GM19397 (cell line): ENCODE data around the gene IDH1.
"Not testable (repeated sequence)": the region's sequence is repeated elsewhere in the genome, so short reads cannot be mapped to it uniquely, and the experiment has no call there.

Experiments used
- ATAC-seq: cut with Tn5 transposase; IDR thresholded peaks from one replicate; pipeline ENCODE4 v1.9.1; 2021; ENCODE audit warnings: mild to moderate bottlenecking, moderate library complexity; ENCODE audit not compliant: unreplicated experiment

The IDH1 gene

DNA sequence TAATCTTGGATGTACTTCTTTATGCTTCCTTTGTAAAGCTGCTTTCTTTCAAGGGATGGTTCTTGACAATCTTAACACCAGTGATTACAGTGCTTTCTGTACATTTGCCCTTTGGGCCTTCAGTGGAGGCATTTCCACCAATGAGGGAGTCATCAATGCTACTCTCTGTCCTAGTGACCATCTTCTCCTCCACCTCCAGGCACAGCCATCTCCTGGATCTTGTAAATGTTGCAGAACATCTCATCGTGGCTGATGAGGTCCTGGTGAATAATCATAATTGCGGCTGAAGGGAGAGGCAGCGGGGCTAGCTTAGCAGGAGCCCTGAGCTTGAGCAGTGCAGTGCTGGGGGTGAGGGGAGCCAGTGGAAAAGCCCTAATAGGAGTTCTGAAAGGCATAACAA lies 32.5 kb downstream of the IDH1 start:
- no peak for ATAC-seq

DNA sequence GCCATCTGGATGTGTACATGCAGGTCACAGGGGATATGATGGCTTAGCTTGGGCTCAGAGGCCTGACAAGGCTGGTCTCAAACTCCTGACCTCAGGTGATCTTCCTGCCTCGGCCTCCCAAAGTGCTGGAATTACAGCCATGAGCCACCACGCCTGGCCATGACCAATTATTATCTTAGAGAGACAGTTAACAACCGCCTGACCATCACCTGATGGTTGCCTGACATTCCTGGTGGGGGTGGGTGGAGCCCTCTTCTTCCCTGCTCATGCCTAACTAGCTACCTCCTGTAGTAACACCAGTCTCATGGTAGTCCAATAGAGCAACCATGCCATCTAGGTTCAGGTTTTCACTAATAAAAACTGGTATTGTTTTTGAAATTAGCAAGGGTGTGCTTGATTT lies 33.0 kb downstream of the IDH1 start:
- ATAC-seq = not testable (repeated sequence)

DNA sequence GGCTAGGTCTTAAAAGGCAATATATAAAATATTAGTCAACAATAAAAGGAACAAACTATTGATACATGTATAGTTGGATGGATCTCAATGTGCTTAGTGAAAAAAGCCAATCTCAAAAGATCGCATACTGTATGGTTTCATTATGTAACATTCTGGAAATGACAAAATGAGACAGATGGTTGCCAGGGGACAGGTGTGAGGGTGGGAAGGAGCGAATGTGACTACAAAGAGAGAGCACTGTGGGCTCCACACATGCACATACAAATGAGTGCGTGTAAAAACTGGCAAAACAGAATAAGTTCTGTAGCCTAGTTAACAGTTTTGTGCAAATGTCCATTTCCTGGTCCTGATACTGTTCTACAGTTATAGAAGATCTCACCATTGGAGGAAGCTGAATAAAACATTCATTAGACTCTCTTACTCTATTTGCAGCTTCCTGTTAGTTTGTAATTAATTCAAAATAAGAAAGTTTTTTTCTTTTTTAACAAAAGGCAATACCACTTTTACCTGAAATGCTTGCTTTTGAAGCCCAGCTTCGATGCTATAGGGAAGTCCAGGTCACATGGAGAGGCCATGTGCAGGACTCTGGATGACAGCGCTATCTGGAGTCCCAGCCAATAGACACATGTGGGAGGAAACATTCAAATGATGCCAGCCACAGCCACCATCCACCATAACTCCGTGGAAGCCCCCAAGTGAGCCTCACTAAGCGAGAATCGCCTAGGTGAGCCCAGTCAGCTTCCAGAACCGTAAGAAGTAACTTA lies 44.0 kb downstream of the IDH1 start:
- ATAC-seq = no peak

DNA sequence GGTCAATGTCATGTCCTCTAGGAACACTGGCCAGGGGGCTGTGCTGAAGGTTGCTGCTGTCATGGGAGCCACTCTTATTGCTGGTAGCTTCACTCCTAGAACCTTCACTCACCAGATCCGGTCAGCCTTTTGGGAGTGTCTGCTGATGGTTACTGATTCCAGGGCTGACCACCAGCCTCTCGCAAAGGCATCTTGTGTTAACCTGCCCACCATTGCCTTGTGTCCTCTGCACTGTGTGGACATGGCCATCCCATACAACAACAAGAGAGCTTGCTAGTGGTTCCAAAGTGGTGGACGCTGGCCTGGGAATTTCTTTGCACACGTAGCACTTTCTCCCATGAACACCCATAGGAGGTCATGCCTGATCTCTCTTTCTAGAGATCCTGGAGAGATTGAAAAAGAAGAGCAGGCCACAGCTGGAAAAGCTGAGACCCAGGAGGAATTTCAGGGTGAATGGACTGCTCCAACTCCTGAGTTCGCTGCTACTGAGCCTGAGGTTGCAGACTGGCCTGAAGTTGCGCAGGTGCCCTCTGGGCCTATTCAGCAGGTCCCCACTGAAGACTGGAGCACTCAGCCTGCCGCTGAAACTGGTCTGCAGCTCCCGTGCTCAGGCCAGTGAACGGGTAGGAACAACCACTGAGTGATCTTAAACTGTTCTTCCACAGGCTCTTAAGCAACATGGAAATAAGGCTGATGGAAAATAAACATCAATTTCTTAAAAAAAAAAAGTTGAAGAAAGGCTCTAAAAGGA lies 46.4 kb downstream of the IDH1 start:
- ATAC-seq = no peak

DNA sequence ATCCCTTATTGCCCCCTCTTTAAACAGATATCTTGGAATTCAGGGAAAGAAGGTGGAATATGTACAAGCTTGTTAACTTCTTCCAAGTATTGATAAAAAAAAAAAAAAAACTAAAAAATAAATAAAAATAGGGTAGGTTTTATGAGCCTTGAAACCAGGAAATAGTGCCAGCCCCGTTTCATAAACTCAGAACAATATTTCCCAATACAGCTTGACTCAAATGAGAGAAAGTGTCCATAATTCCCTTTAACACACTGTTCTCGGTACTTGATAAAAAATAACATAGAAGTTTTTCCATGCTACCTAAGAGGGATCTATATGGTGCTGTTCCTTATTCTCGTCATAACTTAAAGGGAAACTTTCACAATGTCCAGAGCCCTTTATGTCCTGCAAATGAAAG lies 47.1 kb downstream of the IDH1 start:
- no peak for ATAC-seq

DNA sequence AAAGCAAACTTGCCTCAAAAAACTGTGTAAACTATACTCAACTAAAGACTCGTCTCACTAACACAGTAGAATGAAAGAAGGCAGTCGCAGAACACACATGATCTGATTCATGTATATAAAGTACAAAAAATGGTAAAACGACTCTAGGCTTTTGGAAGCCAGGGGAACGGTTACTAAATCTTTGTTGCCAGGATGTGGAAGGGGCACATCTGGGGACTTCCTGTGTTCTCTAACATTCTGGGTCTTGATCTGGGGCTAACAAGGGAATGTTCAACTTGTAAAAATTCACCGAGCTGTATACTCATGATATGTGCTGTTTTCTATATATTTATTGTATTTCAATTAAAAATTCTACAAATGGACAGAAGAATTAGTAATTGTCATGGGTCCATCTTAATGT lies 50.7 kb downstream of the IDH1 start:
- no peak for ATAC-seq

DNA sequence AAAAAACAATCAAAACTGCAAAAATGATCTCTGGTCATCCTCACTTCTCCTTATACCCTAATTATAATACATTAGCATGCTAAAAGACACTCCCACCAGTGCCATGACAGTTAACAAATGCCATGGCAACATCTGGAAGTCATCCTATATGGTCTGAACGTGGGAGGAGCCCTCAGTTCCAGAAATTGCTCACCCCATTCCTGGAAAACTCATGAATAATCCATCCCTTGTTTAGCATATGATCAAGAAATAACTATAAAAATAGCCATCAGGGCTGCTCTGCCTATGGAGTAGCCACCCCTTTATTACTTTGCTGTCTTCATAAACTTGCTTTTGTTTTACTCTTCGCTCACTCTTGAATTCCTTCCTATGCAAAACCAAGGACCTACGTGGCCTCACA lies 59.3 kb downstream of the IDH1 start:
- ATAC-seq = no peak

DNA sequence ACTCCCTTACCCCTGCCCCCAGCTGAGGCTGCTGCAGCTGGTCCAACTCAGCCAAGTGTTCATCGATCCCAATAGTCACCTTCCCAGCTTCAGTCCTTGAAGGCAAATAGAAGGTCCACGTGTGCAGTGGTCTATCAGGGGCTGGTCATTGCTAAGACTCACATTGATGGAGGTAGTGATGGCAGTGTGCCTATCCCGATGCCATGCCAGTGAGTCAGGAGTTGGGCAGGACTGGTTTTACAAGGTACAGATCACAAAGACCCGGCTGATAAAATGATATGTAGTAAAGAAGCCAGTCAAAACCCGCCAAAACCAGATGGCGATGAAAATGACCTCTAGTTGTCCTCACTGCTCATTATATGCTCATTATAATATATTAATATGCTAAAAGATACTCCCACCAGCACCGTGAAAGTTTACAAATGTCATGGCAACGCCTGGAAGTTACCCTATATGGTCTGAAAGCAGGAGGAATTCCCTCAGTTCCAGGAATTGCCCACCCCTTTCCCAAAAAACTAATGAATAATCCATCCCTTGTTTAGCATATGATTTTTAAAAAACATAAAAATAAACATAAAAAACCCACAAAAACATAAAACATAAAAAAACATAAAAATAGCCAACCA lies 62.1 kb downstream of the IDH1 start:
- no peak for ATAC-seq

DNA sequence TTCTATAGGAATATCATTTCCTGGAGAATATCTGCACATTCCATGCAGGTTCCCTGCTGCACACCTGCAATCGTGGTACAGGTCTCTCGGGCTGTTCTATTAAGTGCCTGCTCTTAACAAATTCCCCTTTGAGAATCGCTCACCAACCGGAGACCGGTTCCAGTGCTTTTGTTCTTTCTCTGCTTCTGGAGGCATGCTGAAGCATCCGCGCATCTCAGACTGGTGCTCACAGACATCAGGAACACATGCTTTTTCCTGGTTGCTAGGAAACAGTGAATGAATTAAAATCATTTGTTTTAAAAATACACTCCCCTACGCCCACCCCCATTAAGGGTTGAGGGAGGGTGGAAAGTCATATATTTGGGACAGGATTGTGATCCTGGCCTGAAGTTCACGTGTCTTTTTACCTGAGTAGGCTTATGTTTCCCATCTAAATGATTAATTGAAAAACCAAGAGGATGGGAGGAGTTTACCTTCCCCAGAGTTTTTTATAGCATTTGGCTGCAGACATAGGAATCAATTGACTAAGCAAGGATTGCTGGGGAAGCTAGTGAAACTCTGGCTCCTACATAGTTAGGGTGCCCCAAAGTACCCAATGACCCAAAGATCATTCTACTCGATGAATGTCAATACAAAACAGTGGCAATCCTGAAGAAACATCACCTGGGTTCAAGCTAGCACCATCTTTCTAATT lies 64.9 kb downstream of the IDH1 start, which contains the start of gene C2orf80:
Gene C2orf80, minus strand, starts transcription at position 221 of the 694 bp plus-strand sequence. CDS start 3,044 bp downstream, outside the sequence.
- ATAC-seq = no peak

DNA sequence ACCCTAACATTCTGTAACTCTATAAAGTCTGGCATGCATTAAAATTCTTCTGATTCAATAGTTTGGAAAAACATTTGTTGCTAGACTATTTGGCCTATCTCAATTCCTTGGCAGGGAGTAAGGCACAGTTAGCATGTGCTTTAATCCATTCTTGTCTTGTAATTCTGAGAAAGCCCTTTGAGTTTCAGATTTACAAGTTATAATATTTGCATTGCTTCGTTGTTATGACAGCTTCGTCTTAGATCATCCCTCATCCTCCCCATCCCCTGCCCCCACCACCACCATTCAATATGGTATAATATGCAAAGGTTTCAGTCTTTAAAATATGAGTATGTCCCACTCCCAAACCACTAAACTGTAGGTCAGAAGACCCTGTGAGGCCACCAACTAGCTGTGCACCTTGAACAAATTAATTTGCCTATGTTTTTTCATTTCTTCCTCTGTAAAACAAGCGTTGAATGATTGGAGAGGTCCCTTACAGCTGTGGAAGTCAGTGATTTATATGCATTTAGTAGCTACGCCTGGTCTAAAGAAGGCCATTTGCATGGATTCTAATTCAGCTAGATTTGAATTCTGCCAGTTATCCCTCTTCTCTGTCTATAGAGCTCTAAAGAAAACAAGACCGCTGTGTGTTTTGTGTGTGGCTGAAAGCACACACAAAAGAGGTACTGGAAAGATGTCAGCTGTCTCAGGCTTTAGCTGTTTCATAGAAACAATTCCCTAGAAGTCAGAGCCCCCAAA lies 65.6 kb downstream of the IDH1 start:
- no peak for ATAC-seq

DNA sequence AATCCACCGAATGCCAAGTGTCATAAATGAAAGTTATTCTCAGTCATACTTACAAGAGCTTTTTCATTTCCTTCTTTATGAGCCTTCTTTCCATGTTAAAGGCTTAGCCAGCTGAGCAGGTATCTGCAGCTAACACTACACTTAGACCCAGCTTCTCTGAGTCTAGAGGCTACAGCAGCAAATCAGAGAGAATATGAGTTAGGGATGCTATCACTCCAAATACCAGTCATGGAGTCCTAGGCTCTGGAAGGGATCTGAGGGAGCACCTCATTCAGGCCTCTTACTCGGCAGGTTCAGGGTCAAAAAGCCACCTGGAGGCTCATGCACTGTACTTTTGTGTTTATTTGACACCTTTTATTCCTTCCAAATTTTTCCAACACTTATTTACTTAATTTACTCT lies 68.0 kb downstream of the IDH1 start:
- no peak for ATAC-seq

DNA sequence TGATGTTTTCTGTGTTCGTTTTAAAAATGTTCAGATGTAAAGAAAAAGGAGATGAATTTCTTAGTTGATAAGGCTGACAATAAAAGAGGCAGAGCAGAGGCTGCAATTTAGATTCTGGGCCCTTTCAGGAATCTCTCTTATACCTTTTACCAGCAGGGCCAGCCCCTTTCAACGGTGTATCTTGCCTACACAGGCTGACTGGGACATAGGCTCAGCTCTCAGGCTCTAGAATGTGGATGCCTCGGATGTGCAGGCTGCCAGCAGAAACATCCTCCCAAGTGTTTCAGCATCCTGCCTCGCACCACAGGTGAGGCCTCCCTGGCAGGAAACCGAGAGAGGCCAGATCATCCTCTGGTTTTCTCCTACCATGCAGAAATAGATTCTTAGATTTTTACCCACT lies 68.4 kb downstream of the IDH1 start:
- no peak for ATAC-seq
